ENCODE measurements around the gene NME3.

Gene NME3

DNA sequence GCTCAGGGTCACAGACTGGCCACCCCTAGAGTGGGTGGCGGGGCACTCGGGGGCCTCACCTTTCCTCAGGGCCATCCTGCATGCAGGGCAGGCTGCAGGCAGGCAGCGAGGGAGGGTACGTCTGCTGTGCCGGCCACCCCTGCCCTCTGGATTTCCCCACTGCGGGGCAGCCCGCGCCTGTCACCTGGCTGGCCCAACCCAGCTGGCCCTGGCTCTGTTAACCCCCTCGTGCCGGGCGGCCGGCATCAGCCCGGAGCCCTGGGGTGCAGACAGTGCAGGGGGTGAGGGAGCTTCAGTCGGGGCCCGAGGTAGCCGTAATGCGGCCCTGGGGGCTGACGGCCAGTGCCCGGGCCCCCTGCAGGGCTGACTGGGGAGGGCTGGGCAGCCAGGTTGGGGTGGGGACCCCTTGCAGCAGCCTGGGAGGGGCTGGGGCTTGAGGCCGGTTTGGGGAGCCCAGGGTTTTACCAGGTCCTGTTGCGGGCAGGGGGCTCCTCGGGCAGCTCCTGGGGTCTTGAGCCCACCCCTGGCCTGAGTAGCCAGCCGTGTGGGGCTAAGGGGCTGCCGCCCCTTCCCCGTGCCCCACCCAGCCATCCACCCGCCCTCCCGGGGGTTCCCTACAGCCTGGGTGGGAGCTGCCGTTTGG lies 22.4 kb upstream of the NME3 start, which contains the start of gene IGFALS:
Gene IGFALS (minus strand): TSS at position 128 of the 643 bp plus-strand sequence. CDS start 53 bp downstream, at position 75.
- FAIRE-seq = no peak

DNA sequence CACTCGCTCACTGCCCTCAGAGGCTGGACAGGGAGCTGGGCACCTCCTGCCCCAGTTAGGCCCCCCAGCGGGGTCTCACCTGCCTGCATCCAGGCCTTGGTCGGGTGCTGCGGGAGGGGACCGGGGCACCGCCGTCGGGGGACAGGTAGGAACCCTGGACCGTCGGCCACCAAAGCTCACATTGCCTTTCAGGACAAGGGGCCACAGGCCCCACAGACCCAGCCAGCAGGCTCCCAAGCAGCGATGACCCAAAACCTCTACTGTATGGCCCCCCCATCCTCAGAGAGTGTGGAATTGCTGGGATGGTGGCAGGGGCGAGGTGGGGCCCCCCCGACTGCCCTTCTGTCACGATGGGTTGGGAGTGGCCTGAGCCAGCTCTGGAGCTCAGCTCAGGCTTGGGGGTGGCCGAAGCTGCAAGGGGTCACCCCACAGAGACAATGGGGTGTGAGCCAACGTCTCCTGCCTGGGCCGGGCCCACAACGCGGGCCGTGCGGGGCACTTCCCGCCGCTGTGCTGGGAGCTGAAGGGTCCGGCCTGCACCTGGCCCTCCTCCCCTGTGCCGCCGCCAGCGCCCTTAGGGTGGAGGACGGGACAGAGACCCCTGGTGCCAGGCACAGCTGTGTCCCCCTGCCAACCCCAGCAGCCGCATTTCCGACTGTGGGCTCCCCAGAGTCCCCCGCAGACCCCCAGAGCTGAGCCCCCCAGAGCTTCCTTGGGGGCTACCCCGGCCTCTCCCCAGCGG lies 21.7 kb upstream of the NME3 start:
- FAIRE-seq = no peak

DNA sequence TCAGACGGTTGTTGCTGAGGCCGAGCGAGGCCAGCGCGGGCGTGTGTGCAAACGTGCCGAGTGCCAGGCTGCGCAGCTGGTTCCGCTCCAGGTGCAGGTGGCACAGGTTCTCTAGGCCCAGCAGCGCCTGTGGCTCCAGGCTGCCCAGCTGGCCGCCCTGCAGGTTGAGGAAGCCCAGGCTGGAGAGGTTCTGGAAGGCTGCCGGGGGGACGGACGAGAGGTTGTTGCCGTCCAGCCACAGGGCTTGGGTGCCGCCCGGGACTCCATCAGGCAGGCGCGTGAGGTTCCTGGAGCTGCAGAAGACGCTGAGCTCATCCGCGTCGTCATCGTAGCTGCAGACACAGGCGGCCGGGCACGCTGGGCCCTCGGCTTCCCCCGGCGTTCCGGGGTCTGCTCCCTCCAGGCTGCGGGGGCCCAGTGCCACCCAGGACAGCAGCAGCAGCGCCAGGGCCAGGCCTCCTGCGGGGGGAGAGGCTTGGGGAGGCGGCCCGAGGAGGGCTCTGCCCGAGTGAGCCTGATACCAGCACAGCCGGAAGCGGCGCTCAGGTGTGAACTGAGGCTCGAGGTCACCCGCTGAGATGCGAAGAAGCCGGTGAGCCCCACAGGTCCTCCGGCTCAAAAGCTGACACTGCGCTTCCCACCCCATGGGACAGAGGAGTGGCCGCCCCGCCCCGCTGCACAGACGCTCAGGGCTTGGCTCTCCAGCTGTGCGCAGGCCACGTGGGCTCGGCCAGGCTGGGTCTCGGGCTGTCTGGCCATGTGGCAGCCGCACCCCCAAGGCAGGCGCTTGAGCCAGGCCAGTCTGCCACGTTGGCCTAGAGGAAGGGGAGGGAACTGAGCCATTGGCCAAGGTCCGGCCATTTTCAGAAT lies 20.8 kb upstream of the NME3 start:
- FAIRE-seq = no peak

DNA sequence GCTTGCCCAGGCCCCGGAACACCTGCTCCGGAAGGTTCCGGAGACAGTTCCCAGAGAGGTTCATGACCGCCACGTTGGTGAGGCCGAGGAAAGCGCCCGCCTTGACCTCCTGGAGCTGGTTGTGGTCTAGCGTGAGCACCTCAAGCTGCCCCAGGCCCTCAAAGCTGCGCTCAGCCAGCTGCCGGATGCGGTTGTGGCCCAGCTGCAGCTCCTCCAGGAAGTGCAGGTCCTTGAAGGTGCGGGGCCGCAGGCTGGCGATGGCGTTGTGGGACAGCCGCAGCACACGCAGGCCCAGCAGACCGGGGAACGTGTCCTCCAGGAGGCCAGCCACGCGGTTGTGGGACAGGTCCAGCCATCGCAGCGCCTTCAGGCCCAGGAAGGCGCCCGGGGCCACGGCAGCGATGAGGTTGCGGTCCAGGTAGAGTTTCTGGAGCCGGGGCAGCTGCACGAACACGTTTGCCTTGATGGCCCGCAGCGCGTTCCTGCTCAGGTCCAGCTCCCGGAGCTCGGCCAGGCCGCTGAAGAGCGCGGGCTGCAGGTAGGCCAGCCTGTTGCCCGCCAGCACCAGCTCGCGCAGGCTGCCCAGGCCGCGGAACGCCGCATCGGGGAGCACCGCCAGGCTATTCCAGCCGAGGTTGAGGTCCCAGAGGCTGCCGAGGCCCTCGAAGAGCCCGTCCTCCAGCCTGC lies 20.1 kb upstream of the NME3 start:
- no peak for FAIRE-seq

DNA sequence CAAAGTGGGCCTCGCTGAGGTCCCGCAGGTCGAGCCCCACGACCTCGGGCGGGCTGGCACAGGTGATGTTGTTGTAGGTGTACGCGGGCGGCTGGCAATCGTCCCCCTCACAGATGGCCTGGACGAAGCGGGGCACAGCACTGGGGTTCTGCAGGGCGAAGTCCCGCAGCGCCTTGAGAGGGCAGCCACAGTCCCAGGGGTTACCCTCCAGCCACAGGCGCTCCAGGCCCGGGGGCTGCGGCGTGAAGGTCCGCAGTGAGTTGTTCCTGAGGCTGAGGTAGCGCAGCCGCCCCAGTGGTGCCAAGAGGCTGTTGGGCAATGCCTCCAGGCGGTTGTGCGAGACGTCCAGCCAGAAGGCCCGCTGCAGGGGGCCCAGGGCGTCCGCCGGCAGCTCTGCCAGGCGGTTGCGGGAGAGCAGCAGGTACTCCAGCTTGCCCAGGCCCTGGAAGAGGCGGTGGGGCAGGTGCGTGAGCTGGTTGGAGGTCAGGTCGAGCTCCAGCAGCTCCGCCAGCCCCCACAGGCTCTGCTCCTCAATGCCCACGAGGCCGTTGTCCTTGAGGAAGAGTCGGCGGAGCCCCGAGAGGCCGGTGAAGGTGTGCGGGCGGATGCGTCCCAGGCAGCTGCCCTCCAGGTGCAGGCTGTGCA lies 19.4 kb upstream of the NME3 start:
- FAIRE-seq = no peak

DNA sequence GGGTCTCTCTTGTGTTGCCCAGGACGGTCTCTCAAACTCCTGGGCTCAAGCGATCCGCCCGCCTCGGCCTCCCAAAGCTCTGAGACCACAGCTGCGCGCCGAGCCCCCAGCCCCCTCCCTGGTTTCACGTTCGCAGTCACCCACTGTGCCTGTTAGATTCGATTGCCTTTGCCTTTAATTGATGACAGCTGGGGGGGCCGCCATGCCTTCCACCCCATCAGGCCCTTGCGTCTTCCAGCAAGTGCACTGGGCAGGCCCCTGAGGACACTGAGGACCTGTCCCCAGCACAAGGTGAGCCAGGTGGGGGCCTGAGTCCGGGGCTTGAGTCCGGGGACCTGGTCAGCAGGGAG lies 18.9 kb upstream of the NME3 start:
- FAIRE-seq = no peak

DNA sequence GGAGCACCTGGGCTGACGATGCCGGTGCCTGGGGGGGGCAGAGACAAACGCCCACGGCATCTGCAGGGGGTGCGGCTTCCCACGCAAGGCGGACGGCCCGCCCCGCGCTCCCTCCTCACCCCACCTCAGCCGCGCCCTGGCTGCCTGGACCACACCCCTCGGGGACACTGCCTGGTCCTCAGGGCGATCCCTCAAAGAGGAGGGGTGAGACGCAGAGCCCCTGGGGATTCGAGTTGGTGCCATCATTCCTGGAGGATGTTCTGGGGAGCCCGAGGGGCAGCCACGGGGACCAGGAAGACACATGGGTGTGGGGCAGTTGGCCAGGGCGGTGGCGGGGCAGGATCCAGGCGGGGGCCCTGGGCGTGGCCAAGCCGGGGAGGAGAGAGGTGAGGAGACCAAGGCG lies 18.3 kb upstream of the NME3 start:
- no peak for FAIRE-seq

DNA sequence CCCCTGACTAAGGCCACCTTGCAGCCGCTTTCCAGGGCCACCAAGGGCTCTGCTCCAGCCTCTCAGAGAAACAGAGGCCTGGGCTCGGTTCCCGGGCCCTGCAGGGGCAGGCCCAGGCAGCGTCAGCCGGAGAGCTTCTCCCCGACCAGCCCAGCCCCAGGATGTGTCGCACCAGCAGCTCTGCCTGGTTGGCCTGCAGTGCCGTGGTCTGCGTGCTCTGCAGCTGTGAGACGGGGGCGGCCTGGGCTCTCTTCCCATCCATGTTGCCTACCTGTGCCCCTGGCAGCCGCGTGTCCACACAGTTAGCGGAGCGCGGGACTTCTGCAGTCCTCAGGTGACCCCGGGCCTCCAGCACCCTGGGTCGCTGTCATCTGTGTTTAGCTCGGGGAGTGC lies 17.4 kb upstream of the NME3 start:
- FAIRE-seq = no peak

DNA sequence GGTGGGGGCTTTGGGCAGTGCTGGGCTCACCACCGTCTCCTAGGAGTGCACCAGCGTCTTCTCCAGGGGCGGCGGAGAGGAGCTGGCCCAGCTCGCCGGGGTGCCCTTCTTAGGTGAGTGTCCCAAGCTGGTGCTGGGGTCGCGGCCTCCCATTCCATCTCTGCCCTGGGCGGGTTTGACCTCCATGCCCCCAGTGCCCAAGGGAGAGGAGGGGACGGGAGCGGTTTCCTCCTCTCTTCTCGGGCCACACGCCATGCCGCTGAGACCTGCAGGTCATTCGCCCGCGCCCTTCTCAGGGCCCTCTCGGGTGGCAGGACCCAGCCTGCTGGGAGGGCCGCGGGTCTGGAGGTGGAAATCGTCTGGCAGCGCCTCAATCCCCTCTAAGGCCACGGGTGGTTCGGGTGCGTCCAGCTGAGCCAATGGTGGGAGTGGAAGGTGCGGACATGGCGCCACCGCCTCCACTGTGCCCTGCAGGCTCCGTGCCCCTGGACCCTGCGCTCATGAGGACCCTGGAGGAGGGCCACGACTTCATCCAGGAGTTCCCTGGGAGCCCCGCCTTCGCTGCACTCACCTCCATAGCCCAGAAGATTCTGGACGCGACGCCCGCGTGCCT lies 16.9 kb upstream of the NME3 start:
- FAIRE-seq = no peak

DNA sequence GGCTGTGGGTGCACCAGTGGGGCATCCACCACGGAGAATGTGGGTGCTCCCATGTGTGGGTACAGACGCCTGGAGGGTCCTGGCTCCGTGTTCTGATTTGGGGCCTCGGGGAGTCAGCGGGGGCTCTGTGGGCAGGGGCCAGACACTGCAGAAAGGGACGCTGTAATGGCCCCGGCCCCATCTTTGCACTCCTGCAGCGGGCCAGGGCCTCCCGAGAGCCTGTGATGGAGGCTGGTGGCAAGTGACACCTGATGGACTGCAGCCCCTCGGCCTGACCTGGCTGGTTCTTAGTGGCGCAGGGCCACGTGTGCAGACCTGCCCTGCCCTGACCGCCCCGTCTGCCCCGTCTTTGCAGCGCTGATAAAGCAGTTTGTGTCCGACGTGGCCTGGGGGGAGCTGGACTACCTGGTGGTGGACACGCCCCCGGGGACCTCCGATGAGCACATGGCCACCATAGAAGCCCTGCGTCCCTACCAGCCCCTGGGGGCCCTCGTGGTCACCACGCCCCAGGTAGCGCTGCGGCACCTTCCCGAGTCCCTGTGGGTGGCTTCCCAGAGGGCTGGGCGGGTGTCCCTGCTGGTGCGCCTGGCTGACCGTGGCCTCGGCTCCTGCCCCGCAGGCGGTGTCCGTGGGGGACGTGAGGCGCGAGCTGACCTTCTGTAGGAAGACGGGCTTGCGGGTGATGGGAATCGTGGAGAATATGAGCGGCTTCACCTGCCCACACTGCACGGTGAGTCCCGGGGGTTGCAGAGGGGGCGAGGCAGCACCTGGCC lies 16.2 kb upstream of the NME3 start:
- FAIRE-seq = no peak

DNA sequence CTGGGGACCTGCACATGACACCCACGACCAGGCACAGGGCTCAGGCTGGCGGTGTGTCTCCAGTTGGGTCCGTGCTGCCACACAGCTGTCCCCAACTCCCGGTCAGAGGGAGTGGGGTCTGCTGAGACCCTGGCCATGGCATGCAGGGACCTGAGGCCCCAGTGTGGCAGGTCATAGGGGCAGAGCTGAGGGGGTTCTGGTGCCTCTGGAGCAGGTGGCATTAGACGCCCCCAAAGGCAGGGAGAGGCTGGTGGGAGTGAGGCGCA lies 15.6 kb upstream of the NME3 start:
- no peak for FAIRE-seq

DNA sequence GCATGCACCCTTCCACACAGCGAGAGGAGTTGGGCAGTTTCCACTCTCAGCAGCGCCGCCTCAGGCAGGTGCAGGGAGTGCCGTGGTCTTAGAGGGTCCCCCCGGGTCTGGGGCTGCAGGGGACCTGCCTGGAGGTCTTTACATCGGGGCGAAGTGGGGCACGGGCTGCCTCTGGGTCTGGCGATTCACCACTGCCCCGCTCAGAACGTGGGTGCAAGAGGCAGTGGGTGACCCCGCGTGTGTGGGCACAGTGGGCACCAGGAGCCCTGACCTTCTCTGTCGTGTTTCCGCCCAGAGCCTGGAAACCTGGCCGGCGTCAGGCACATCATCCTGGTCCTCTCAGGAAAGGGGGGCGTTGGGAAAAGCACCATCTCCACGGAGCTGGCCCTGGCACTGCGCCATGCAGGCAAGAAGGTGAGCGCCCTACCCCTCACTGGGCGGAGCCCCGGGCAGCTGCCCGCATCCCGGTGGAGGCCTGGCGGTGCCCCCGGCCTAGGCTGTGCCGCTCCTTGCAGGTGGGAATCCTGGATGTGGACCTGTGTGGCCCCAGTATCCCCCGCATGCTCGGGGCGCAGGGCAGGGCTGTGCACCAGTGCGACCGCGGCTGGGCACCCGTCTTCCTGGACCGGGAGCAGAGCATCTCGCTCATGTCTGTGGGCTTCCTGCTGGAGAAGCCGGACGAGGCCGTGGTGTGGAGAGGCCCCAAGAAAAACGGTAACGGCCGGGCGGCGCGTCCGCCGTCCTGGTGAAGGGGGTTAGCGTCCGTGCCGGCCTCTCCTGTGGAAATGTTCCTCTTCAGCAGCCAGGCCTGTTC lies 15.1 kb upstream of the NME3 start:
- no peak for FAIRE-seq

DNA sequence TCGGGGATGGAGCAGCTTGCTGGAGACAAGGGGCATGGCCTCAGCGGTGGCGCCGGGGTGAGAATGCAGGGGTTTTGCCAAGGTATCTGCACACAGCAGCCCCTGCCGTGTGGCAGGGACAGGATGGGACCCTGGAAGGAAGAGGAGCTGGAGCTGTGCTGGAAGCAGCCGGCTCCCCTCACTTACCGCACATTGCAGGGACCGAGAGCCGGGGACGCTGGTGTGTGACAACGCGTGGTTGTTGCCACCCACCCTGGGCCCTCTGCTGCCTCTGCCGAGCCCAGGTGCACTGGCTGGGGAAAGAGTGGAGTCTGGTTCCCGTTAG lies 14.5 kb upstream of the NME3 start:
- FAIRE-seq = no peak

DNA sequence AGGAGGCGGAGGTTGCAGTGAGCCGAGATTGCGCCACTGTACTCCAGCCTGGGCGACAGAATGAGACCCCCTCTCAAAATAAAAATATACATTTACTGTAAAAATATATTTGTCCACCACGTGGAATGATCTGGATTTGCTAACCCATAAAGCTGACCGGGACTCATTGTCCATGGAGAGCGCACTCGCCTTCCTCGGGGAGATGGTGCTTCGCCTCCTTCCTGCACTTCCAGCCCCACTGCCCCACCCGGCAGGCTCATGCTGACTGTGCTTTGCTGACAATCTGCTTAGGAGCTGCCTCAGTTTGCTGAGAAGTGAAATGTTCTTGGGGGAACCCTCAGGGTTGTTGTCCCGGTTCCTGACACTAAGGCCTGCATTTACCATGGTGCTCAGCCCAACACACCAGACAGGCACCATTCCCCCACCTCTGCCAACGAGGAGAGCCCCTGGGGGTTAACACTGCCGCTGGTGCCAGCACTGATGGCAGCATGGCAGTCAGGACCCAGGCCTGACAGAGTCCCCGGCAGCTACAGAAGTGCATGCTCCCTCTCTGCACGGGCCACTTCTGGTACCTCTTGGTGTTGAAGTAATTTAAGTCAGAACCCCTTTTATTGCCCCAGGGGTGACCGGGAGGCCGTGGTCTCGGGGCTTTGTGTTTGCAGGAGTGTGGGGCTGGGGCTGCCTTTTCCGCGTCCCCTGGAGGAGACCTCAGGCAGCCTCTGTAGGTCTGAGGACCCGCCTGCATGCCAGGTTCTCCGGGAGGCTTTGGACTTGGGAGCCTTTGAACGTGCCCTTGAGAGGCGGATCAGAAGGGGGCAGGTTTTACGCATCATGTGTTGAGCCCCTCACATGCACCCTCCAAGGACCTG lies 13.9 kb upstream of the NME3 start:
- FAIRE-seq = no peak

DNA sequence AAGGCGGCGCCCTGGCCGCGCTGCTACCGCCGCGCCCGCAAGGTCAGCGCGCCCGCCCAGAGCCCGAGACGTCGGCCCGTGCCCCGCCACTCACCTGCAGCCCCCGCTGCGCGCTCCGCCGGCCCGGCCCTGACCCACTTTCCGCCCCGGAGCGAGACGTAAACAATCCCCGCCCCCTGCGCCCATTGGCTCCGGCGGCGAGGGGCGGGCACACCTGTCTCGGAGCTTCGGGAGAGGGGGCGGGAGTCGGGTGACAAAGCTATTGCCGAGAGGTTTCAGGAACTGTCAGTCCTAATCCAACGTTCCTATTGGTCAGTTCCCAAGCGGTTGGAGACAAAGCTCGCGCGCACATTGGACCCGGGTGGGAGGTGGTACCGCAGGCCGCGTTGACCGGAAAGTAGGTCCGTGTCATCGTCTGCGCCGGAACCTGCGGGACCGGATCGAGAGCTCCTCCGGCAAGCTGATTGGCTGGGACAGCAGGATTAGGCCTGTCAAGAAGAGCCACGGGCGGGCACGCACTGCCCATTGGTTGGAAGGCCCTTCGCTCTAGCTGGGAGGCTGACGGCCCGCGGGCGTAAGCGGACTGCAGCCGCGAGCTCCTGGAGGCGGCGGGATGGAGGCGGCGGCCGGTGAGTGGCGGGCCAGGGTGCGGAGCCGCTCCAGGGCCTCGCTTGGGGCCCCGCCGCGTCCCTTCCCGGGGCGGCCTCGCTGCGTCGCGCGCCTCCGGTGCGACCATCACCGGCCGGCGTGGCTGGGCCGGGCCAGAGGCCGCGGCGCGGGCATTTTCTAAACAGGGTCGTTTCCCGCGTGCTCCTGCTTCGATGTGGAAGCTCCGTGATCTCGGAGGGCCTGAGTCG lies 11.3 kb upstream of the NME3 start, which contains the start of the genes NUBP2 and SPSB3:
Gene NUBP2 (plus strand): TSS at position 553 of the 857 bp plus-strand sequence. CDS start 61 bp downstream, at position 614.
Gene SPSB3 (minus strand): TSS at position 164 of the 857 bp plus-strand sequence. CDS start 1,088 bp downstream, outside the sequence.
- peak; percentile 98 for FAIRE-seq

DNA sequence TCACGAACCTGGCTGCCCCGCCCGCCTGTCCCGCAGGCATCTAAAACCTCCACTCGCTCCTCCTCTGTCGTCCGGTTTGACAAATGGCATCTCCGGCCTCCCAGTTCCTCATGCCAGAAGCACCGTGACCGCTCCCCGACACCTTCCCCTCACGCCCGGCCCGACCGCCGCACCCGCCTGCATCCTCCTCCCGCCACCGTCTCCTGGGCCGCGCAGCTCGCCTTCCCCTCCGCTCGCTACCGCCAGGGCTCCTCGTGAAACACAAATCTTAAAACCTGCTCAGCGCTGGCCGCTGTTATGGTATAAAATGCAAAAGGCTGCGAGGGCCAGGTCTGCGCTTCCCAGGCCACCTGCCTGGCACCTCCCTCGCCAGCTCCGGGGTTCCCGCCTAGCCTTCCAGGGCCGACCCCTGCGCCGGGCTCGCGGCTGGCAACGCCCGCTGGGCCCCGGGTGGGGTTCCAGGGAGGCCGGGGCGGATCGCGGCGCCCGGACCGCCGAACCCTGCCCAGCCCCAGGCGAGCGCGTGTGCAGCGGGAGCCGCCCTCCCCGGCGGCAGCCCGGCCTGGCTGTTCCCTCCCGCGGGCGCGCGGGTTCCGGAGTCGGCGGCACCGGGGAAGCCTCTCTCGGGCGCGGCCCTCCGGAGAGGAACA lies 10.5 kb upstream of the NME3 start:
- no peak for FAIRE-seq

DNA sequence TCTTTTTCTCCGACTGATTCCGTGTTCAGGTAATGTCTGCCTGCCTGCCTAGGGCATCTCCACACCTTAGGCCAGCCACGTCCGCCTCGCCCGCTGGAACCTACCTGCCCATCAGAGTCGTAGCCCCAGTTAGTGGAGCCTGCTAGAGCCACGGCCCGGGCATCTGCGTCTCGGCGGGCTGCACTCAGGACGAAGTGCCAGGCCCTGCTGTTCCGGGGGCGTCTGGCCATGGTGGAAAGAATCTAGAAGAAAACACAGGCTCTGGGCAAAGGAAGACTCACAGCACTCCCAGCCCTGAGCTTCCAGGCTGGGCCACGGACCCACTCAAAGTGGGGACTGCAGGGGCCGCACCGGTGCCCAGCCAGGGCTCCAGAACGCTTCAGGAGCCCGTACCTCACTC lies 9.9 kb upstream of the NME3 start:
- FAIRE-seq = no peak

DNA sequence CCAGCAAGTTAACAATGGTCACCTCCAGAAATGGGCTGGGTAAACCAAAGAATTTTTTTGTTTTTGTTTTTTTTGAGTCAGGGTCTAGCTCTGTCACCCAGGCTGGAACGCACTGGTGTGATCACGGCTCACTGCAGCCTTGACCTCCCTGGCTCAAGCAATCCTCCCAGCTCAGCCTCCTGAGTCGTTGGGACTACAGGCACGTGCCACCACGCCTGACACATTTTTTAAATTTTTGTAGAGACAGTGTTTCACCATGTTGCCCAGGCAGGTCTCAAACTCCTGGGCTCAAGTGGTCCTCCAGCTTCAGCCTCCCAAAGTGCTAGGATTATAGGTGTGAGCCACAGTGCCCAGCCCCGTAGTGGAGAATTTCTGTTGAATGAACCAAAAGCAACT lies 9.3 kb upstream of the NME3 start:
- no peak for FAIRE-seq

Data from TTC549 (cell line).